ENCODE results near the gene ACOT11.

- no peak for TF ChIP-seq RAD21 (IDR thresholded peaks at IDR 0.05; ENCODE audit: low read depth)
- no peak for TF ChIP-seq MAX (IDR thresholded peaks at IDR 0.05)
- no peak for TF ChIP-seq FOXM1 (IDR thresholded peaks at IDR 0.05; ENCODE audit: borderline replicate concordance, low read depth)
- no peak for TF ChIP-seq TAF1 (IDR thresholded peaks at IDR 0.05; ENCODE audit: low read depth)
- no peak for TF ChIP-seq USF1 (IDR thresholded peaks at IDR 0.05)
- no peak for TF ChIP-seq TEAD4 (IDR thresholded peaks at IDR 0.05)
- TF ChIP-seq CREB1 (IDR thresholded peaks at IDR 0.05; ENCODE audit: low read depth) = no peak
- no peak for TF ChIP-seq REST (IDR thresholded peaks at IDR 0.05; ENCODE audit: low read depth)
- no peak for TF ChIP-seq CEBPB (IDR thresholded peaks at IDR 0.05)
- TF ChIP-seq EP300 (IDR thresholded peaks at IDR 0.05; ENCODE audit: borderline replicate concordance) = no peak
- no peak for TF ChIP-seq NFIC (IDR thresholded peaks at IDR 0.05)
- no peak for TF ChIP-seq ZBTB7A (IDR thresholded peaks at IDR 0.05; ENCODE audit: low read depth)
- TF ChIP-seq TCF12 (IDR thresholded peaks at IDR 0.05; ENCODE audit: low read depth) = no peak
Measured at GRCh38 chr1:54606096-54606989, 58.3 kb downstream of the ACOT11 start.
